GM18870 (cell line): Measurements from ENCODE around the gene SIL1.

Experiments used
- ATAC-seq: cut with Tn5 transposase; IDR thresholded peaks from one replicate; pipeline ENCODE4 v1.9.1; 2021; ENCODE audit warnings: moderate library complexity; ENCODE audit not compliant: unreplicated experiment

The SIL1 gene

DNA sequence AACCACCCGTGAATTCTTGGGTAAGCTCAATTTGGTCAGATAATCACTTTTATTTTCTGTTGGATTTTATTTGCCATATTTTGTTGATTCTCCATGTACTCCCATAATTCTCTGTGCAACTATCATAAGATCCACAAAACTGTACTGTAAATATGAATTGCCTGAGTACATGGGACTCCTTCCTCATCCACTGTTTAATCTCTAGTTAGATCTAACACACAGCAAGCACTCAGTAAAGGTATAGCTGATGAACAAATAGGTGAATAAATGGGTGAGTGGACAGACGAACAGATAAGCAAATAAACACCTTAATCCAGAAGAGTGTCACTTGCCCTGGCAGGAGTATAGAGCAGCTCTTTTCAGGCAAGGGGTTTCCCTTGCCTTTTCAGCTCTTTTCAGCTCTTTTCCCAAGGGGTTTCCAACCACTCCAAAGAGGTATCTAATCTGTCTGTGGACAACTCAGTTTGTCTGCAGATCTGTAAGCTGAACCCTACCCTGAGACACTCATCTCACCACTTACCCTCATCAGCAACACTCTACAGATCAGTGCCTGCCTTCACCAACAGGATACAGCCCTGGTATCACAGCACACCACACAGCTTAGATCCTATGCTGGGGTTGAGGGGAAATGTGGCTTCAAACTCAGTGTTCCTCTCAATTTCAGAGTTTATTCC lies 51.2 kb downstream of the SIL1 start:
- ATAC-seq, result no peak

DNA sequence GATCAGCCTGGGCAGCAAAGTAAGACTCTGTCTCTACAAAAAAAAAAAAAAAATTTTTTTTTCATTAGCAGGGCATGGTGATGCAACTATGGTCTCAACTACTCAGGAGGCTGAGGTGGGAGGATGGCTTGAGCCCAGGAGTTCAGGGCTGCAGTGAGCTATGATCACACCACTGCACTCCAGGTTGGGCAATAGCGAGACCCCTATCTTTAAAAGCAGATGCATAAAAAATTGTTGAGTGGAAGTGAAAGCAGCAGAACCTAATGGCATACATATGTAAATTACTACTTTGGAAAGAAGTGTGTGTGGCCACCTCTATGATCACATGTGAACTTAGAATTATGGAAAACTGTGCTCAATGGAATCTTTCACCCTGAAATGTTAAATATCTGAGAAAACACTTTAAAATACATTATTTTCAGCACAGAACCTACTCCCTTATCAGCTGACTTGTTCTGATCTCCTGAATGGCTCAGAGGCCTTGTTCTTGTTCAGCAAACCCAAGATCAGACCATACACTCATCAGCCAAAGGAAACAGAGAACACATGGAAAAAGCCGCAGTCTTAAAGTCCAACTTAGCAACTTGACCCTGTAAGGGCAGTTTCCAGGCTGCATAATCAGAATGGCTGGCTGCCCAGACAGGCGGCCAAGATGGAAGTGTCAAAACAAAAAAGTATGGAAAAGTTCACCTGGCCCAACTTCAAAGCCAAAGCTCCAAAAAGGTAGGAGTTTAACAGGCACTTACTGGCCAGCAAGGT lies 56.5 kb downstream of the SIL1 start:
- ATAC-seq, result no peak

DNA sequence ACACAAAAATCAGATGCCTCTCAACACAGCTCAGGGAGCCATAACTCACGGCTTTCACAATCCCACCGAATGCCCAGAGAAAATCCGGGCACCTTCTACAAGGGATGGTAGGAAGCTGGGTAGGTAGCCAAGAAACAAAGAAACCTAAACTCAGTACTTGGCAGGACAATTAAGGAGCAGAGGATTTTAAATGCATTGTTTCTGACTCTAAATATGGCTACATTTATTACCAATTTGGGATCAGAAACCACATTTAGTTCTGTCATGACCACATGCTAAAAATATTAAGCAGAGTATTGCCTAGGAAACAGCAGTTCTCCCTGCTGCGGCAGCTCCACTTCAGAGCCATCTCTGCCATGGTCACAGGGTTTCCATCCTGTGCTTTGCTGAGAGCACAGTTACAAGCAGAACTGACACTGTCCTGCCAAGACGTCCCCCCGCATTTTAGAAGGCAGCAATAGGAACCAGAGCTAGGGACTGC lies 57.5 kb downstream of the SIL1 start:
- ATAC-seq, result no peak

DNA sequence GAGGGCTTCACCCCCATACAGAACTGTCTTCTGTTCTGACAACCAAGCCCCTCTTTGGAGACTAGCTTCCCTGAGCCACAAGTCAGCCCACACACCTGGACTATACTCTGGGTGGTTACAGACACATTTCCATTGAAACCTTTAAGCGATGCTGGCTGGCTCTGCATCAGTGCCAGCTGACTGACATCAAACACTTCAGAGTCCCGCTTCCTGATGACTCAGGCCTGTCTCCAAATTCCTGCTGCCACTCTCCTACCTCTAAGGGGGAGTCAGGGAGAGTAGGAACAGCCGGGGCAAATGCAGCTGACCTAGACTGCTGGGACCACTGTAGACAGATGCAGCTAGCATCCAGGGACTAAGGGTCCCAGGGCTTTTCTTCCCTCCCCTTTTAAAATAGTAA lies 59.4 kb downstream of the SIL1 start:
- ATAC-seq, result no peak

DNA sequence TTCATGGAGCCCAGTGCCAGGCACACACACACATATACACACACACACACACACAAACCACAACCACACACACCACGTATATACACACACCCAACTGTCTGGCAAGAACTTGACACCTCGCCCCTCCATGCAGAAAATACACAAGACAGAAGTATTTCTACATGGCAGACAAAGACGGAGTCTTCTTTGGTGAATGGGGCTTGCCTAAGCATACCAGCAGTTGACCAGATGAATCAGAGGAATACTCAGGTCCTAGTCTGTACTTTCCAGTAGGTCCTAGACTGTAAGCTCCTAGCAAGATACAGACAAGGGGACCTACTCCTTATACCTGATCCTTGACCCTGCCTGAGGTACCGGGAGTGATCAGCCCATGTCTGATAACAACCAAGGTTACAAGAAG lies 60.1 kb downstream of the SIL1 start:
- no peak for ATAC-seq

DNA sequence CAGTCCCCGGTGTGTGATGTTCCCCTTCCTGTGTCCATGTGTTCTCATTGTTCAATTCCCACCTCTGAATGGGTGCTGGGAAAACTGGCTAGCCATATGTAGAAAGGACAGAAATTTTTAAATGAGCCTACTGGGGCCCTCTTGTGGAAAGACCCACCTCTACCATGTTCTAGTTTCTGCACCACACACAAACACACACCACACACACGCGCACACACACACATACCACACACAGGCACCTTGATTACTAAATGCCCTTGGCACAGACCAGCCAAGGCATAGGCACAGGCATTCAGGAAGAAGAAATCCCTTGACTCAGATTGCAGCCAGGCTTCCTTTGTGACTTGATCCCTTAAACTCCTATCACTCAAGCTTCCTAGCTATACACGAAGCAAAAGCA lies 60.5 kb downstream of the SIL1 start:
- ATAC-seq, result no peak

DNA sequence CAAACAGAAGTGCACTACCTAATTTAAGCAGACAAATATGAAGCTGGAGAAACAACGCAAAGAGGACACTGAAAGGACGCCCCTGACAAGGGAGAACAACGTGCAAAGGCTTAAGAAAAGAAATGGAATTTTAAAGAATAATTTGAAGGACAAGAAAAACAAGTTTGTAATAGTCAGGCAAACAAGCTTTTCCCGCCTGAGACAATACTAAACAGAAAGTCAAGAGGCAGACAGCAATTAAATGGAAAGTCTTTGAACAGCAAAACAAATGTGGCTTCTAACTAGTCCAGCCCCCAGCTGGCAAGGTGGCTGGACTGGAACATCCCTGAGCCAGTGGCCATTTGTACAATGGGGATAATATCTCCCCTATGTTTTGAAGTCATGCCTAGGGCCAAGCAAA lies 63.3 kb downstream of the SIL1 start:
- ATAC-seq, result no peak

DNA sequence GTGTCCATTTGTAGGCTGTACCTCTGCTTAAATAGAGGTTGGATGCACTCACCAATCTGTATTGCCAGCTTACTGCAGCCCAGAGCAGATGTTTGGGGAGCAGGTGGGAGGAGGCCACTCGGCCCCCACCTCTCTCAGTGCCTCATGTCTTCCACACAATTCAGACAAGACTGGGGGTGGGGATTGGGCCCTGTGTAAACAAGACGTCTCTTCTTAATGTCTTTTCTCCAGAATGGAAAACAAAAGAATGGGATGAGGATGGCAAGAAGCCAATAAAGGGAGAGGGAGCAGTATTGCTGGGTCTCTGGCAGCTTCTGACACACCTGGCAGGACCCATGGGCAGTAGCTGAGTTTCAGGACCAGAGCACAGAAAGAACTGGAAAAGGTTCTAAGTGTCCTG lies 64.9 kb downstream of the SIL1 start:
- no peak for ATAC-seq

DNA sequence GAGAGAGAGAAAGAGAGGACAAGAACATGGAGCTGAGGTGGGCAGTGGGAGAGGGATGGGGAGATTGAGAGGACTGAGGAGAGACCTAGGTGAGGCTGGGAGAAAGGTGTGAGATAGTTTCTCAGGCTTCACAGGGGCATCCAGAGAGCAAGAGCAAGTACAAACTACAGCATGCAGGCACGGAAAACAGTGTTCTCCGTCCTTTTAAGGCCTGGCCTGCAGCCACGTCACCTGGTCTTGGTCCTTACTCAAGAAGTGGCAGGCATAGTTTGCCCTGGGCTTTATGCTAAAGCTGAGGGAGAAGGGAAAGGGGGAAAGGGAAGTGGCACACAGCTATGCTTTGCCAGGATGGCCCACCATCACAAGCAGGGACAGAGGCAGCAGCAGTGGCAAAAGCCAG lies 65.7 kb downstream of the SIL1 start:
- ATAC-seq, result no peak

DNA sequence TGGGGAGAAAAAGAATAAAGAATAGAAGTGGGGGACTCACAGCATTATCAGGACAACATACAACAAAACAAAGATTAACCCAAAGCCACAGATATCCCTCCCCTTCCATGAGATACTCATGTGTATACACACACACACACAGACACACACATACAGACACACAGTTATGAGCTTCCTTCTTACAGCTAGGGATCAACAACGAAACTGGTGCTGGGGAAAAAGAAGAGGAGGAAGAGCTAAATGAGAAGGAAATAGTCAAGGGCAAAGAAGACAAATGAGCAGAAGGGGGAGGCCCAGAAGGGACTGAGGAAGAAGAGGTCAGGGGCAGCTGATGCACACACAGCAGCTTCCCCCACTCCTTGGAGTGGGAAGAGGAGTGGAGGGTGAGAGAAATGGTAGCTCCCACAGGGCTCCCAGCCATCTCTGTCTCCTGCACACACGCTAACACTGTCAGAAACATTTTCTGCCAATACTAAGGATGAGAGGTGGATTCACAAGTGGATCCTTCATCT lies 66.2 kb downstream of the SIL1 start:
- no peak for ATAC-seq

DNA sequence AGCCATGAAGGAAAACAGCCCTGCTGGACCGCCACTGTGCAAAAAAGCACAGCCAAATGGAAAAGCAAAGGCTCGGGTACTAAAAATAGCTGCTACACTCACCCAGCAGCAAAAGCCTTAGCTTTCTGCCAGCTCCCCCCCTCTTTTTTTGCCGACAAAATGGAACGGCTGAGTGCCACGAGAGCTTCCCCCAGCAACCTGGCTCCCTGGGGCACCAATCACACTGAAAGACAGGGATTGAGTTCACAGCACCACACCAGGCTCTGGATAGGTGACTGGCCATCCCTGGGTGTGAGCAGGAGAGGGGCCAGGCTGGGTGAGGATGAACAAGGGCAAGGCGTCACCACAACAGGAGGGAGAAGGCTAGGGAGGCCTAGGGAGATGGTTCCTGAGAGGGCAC lies 66.7 kb downstream of the SIL1 start:
- no peak for ATAC-seq

DNA sequence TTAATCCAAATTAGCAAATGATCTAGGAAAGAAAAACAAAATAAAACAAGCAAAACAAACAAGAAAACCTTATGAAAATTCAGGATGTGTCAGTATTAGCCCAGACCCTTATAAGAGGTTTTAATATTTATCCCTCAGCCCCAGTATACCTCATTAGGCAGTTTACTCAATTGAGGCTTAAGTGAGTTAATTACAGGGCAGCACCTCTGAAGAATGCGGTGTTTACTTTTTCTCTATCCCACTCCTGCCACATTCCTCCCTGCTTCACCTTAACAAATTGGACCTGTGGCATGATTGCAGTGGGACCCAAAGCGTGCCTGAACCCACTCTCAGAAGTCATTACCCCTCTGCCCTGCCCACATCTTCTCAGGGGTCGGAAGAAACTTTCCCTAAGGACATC lies 67.1 kb downstream of the SIL1 start:
- ATAC-seq, result no peak

DNA sequence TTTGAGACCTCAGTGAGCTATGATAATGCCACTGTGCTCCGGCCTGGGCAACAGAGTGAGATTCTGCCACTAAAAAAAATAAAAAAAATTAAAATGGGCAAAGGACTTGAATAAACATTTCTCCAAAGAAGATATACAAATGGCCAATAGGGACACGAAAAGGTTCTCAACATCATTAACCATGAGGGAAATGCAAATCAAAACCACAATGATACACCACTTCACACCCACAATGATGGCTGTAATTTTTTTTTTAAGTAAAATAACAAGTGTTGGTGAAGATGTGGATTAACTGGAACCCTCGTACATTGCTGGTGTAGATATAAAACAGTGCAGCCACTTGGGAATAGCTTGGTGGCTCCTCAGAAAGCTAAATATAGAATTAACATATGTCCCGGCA lies 68.0 kb downstream of the SIL1 start:
- no peak for ATAC-seq

DNA sequence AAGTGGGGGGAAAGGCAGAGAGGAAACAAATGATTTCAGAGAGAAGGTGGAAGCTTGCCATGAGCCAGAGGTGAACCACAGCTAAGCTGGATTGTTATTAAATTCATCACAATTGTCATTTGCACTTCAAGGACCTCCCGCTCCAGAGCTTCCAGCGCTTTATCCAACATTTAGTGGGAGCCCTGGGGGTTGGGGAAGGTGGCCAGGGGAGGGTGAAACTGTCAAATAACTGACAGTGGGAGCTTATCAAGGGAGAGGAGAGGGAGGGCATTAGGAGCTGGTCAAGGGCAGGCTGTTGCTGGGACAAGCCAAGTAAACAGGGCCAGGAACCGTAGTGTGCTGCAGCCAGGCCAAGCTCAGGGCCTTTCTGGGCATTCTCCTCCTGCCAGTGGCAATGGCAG lies 71.5 kb downstream of the SIL1 start:
- ATAC-seq, result no peak

DNA sequence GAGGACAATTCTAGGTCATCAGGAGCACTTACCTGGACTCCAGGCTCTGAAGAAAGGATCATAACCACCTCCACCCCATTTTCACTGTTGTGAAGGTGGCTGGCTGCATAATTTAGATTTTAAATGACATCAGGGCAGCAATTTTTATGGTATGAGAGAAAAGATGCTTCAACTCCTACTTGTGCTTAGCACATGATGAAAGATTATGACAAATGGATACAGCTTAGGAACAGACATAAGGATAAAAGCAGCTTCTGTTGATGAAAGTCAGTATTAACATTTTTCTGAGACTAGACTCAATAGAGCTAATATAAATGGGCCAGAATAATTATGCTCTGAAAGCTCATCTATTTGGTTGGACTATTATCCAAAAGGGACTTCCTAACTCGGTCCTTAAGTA lies 72.2 kb downstream of the SIL1 start:
- no peak for ATAC-seq

DNA sequence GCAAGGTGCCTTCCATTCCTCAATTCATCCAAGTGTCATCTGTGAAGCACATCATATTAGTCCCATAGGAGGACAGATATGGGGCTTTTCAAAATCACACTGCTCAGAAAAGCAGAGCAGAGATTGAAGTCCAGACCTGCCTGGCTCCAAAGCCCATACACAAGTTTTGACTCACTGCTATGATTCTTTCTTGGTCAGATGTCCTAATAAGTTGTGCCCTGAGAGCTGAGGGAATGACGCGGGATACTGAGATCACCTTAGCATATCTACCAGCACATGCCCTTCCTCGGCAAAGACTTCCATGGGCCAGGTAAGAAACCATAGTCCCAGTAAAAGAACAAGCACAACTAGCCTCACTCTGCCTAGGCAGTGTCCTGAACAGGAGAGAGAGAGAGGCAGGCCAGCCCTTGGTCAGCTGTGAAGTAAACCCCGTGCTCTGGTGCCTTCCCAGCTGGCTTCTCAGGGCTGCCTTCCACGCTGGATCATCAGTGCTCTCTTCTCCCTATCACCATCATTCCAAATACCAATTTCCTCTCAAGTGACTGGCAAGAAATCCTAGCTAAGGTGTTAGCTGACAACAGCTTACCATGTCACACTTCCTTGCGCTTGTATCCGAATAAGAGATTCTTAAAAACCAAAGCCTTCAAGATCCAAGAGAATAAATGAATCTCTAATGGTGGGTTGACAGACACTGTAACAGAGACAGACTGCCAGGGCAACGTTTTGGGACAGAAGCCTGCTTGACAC lies 73.2 kb downstream of the SIL1 start:
- ATAC-seq, result no peak

DNA sequence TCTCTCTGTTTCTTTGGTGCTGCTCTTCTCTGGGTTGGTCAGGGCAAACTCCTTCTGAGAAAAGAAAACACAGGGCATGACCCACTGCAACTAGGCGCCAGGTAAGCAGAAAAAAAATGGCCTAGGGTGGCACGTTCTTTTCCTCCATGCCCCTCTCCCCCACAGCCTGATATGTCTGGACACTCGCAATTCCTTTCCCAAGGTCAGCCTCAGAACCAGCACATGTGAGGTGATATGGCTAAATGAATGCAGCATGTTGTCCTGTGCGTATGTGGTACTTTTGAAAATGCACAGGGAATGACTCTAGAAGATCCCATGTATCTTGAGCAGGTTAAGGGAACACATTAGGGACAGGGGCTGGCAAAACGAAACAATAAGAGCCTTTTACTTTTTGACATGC lies 77.0 kb downstream of the SIL1 start:
- no peak for ATAC-seq

DNA sequence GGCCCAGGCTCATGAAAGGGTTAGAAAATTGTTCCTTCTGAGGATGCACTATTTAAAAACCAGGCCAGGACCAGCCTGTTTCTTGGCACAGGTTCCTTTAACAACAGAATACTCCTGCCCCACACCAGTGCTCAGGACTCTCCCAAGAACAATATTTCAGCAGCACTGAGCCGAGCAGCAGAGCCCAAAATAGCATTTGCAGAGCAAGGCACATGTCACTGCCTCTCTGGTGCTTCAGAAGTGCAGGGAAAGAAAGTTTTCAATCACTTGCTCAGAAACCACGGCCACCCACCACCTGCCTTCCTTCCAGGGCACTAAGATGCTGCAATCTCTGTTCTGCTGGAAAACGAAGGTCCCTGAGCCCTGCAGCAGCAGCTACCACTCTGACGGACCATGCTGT lies 77.6 kb downstream of the SIL1 start:
- no peak for ATAC-seq

DNA sequence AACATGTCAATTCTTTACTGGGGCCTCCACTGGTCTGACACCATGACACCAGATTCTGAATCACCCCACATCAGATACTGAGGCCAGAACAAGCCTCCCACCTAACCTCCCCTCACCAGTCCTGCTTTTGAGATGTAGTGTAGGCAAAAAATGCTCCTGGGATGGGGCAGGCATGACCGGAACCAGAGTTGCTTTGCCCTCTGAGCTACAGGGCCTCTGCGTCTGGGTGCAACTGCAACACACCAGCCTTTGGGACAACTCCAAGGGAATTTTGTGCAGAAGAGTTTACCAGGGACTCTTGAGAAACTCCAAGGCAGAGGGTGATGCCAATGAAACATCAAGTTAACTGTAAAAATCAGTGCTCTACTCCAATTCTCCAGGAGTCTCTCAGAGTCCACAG lies 79.4 kb downstream of the SIL1 start:
- no peak for ATAC-seq

DNA sequence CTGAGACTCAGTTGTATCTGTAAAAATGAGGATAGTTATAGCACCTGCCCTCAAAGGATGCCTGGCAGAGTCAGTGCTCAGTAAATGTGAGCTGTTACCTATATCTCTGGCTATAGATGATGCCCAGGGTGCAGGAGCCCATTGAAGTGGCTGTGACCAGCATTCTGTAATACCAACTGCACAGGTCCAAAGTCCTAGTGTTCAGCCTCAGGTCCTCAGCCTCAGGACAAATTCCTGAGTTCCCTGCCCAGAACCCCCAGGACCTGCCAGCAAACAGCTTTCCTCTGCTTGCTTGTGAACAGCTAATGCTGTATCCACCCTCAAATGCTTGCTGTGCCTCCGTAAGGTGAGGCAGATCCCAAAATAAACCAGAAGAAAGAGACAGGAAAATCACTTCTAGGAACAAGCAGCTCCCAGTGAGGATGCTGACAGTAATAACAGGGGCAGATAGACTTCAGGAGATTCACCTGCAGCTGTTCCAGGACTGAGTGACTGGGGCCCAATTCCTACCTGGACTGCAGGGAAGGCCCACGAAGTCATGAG lies 80.8 kb downstream of the SIL1 start:
- no peak for ATAC-seq

DNA sequence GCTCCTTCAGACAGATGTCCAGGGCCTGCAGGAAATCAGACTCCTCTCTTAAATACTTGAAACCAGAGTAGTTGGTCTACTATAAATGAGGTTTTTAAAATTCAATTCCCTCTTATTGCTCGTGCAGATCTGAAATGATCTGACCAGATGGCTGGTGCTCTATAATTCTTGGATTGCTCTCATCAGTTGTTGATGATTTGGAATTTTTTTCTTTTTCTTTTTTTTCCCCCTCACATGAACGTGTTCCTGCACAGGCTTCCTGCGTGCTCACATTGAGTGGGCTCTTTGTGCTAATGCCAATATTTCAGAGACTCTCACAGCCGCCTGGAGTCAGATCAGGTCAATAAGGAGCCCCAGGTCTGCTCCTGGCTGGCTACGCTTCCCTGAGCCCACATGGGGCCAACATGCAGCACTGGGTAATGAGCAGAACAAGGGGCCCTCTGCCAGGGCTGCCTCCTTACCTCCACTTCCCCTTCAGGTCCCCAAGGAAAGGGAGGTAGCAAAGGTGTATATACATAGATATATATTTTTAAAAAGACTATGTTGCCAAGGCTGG lies 82.0 kb downstream of the SIL1 start:
- ATAC-seq, result no peak
